NCI-H2029 (cell line): ENCODE measurements around the gene PRSS48.

Experiments
- DNase-seq: peaks from one replicate; lab custom pipeline; 2025; lab: John Stamatoyannopoulos, UW

Gene PRSS48

DNA sequence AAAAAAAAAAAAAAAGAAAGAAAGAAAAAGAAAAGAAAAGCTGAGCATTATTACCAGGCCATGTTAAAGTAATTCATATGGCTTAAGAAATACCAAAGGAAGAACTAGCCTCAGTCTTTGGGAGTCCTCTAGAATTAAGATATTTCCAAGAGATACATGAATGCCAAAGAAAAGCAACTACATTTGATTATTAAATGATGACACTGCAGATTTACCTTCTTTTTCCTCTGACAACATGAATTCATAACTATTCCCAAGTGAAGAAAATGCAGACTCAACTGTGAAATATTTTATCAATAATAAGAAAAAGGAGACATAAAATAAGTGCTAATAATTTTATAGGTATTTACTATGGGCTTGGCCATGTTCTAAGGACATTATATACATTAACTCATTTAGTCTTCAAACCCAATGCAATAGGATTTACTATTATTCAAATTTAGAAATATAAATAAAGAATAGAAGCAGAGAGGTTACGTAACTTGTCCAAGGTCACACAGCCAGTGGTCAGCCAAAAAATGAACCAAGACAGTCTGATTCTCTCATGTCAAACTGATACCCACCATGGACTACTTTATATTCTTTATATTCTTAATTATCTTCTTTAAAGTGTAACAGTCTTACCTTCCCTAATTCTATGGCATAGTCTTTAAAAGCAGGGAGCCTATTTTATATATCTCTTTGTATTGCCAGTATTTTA, 41.5 kb downstream of the PRSS48 start:
- no peak for DNase-seq

DNA sequence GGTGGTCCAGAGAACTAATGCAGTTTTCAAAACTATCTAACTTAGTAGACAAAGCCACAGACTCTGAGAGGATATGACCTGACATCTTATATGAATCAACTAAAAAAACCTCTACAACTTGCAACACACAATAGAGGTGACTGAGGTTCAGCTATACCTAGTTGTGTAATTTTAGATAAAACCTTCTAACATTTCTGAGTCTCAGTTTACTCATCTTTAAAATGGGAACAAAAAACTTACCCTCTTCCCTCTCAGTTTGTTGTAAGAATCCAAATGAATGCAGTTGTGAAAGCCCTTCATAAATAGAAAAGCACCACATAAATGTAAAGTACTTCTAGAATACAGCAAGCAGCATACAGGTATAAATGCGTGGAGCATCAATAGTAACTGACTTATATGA, 42.5 kb downstream of the PRSS48 start:
- no peak for DNase-seq

- no peak for DNase-seq
Observed at GRCh38 chr4:151321586-151321985, 44.6 kb downstream of the PRSS48 start.

- peak; percentile 1 for DNase-seq
Observed at GRCh38 chr4:151322161-151322560, 45.2 kb downstream of the PRSS48 start.

GRCh38 chr4:151322570-151322969, 45.6 kb downstream of the PRSS48 start:
- no peak for DNase-seq

DNA sequence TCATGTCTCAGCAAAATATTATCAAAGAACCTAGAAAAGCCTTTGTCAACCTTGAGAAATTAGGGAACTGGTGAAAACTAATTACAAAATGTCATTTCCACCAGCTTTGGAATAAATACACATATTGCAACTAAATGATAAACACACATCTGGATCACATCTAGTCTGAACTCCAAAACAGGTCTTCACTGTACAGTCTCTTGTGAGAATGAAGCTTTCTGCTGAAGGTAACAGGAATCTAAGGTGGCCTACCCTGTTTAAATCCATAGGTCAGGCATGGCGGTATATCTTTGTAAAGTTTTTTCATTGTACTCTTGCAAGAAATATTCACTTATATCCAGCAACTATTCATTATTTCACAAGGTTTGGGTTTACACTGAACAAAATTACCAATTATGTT, 46.7 kb downstream of the PRSS48 start:
- no peak for DNase-seq

GRCh38 chr4:151324124-151324751, 47.3 kb downstream of the PRSS48 start:
- DNase-seq = no peak

- DNase-seq = no peak
Observed at GRCh38 chr4:151324752-151325110, 47.8 kb downstream of the PRSS48 start.

DNA sequence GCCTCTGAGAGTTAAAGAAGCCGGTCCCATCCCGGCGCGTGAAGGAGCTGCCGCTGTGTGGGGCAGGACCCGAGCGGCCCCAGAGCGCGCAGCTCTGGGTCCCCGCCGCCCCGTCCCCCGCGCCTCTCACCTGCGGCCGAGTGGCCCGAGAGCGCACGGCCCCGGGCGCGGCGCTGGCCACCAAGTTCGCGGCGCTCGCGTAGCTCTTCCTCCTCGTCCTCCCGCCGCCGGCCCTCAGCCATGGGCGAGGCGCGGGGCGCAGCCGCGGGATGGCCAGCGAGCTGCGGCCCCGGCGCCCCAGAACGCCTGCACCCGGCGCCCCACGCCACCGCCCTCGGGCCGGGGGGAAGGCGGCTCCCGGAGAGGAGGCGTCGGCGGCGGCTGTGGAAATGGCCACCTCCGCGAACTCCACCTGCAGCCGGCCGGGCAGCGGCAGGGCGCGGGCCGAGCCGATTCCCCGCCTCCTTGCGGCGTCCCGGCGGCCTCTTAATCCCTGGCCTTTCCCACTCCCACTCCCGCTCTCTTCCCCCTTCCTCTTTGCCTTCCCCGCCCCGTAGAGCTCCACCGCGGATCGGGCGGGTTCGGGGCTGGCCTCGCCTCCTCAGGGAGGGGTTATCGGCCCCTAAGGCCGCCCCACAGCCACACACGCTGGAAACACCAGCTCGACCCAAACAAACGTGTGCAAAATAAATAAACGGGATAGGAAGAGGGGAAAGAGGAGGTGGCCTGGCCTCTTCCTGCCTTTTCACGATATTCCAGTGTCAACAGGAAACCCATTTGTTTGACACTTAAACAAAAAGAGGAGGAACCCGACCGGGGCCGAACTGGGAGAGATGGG, 48.4 kb downstream of the PRSS48 start, which contains the start of gene SH3D19:
Gene SH3D19, minus strand, starts transcription at position 495 of the 838 bp plus-strand sequence. Its CDS starts 253 bp downstream, at position 242.
- peak; percentile 77 for DNase-seq

DNA sequence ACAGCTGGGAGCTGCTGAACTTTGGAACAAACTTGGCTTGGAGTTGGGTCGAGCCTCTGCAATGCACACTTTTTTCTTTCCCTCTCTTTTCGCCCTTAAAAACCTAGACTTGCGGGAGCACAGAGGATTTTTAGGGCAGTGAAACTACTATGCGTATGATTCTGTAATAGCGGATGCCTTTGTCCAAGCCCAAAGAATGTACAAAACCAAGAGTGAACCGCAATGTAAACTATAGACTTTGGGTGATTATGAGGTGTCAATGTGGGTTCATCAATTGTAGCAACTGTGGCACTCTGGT, 48.9 kb downstream of the PRSS48 start:
- DNase-seq = no peak

GRCh38 chr4:151329217-151330007, 52.5 kb downstream of the PRSS48 start:
- no peak for DNase-seq

- DNase-seq = no peak
Observed at GRCh38 chr4:151331276-151332042, 54.5 kb downstream of the PRSS48 start.

GRCh38 chr4:151339467-151339866, 62.5 kb downstream of the PRSS48 start:
- no peak for DNase-seq

GRCh38 chr4:151340751-151341385, 63.9 kb downstream of the PRSS48 start:
- no peak for DNase-seq
